HCT116 (cell line): ENCODE data around the gene MEF2B. TPM values are rescaled to one million over a fixed set of nuclear protein-coding genes. Genes with fewer than 3 reads are reported as not detected.

Experiments used
- ATAC-seq: fragments of 200-7000 bp; cut with Tn5 transposase; 2 replicates; pipeline ENCODE4 v1.9.1; 2020; ENCODE audit warnings: mild to moderate bottlenecking, moderate library complexity
- BruUV-seq: library from RNA; stranded (reverse); fragments of 400-500 nt; replicated peaks from 2 replicates; lab custom pipeline; 2021; lab: Mats Ljungman, UMichigan
- CTCF ChIA-PET: fragments of 300-600 bp; sonication (Branson Sonifier 250); formaldehyde crosslinking; loops from one replicate; lab custom pipeline; 2021; ENCODE audit warnings: antibody characterized with exemption; lab: Charles Lee
- POLR2A ChIA-PET: fragments of 300-600, 350-600 bp; sonication (Branson Sonifier 250); formaldehyde crosslinking; loops from one replicate; lab custom pipeline; 2021; ENCODE audit warnings: antibody characterized with exemption; lab: Charles Lee
- RAD21 ChIA-PET, 2 experiments: fragments of 300-600 bp; sonication (Branson Sonifier 250); formaldehyde crosslinking; loops; one replicate each; lab custom pipeline; 2023; ENCODE audit warnings: low total read pairs in 2 of 2; ENCODE audit not compliant: uncharacterized antibody in 2 of 2, unreplicated experiment in 2 of 2, low non-redundant PET in 1 of 2; lab: Charles Lee
- DNase-seq: peaks from one replicate; pipeline ENCODE4 v3.0.0-alpha.2; 2010; ENCODE audit warnings: low read depth, low spot score
- H2AFZ ChIP-seq: fragments of 200-600 bp; shearing (Covaris generic), sonication (generic); 2 replicates; pipeline ENCODE4 v1.6.1; 2017; ENCODE audit warnings: low read depth, mixed run types, mixed read lengths, antibody characterized with exemption, low read length; ENCODE audit not compliant: poor library complexity, severe bottlenecking
- H3K27ac ChIP-seq: 2 replicates; pipeline ENCODE4 v1.5.1; 2012; ENCODE audit warnings: low read depth, low read length
- H3K27me3 ChIP-seq: fragments of 200-600 bp; sonication (generic); 2 replicates; pipeline ENCODE4 v1.6.1; 2016; ENCODE audit warnings: mixed run types, low read length, mixed read lengths; ENCODE audit not compliant: insufficient read depth
- H3K36me3 ChIP-seq, 2 experiments: fragments of 200-500 bp in 1 of 2; fragments of 200-600 bp in 1 of 2; sonication (Bioruptor generic) in 1 of 2; sonication (generic) in 1 of 2; 2 replicates each; pipeline versions ENCODE4 v1.5.1 to v1.6.1; 2014 to 2016; ENCODE audit warnings: low read length in 2 of 2, inconsistent platforms in 1 of 2, mixed read lengths in 1 of 2, mixed run types in 1 of 2; ENCODE audit not compliant: insufficient read depth in 2 of 2, control insufficient read depth in 1 of 2
- H3K4me1 ChIP-seq, 2 experiments: fragments of 200-600 bp in 1 of 2; sonication (generic) in 1 of 2; 2 replicates each; pipeline versions ENCODE4 v1.5.1 to v1.6.1; 2012 to 2017; ENCODE audit warnings: low read length in 2 of 2, inconsistent platforms in 1 of 2, mild to moderate bottlenecking in 1 of 2, mixed read lengths in 1 of 2, mixed run types in 1 of 2, moderate library complexity in 1 of 2; ENCODE audit not compliant: insufficient read depth in 2 of 2, control insufficient read depth in 1 of 2
- H3K4me2 ChIP-seq: fragments of 200-600 bp; sonication (generic); 2 replicates; pipeline ENCODE4 v1.6.1; 2017; ENCODE audit warnings: mixed run types, low read length, mixed read lengths
- H3K4me3 ChIP-seq, 2 experiments: fragments of 200-600 bp in 1 of 2; sonication (generic) in 1 of 2; replicated peaks in 1 of 2; 2 replicates each; pipeline ENCODE4 v1.5.1; 2011 to 2016; ENCODE audit warnings: low read length in 2 of 2, control low read depth in 1 of 2, low read depth in 1 of 2, mild to moderate bottlenecking in 1 of 2, mixed read lengths in 1 of 2, mixed run types in 1 of 2
- H3K79me2 ChIP-seq: fragments of 200-600 bp; sonication (generic); 2 replicates; pipeline ENCODE4 v1.6.1; 2017; ENCODE audit warnings: mild to moderate bottlenecking, mixed run types, low read length, moderate library complexity, mixed read lengths; ENCODE audit not compliant: insufficient read depth
- H3K9ac ChIP-seq: fragments of 200-600 bp; sonication (generic); 2 replicates; pipeline ENCODE4 v1.6.1; 2016; ENCODE audit warnings: low read length, mixed read lengths
- H3K9me2 ChIP-seq: fragments of 200-600 bp; sonication (generic), shearing (Covaris generic); 2 replicates; pipeline ENCODE4 v1.6.1; 2017; ENCODE audit warnings: mixed run types, mild to moderate bottlenecking, moderate library complexity; ENCODE audit not compliant: insufficient read depth
- H3K9me3 ChIP-seq, 2 experiments: fragments of 200-500 bp in 1 of 2; fragments of 200-600 bp in 1 of 2; sonication (Bioruptor generic) in 1 of 2; sonication (generic) in 1 of 2; 2 replicates each; pipeline ENCODE4 v1.6.1; 2014 to 2017; ENCODE audit warnings: low read length in 2 of 2, mixed read lengths in 2 of 2, inconsistent platforms in 1 of 2, low read depth in 1 of 2, mild to moderate bottlenecking in 1 of 2, mixed run types in 1 of 2, moderate library complexity in 1 of 2; ENCODE audit not compliant: control insufficient read depth in 1 of 2, insufficient read depth in 1 of 2
- H4K20me1 ChIP-seq: fragments of 200-600 bp; sonication (generic), shearing (Covaris generic); 2 replicates; pipeline ENCODE4 v1.6.1; 2017; ENCODE audit warnings: mixed run types, mild to moderate bottlenecking, moderate library complexity; ENCODE audit not compliant: insufficient read depth
- CBX3 ChIP-seq: IDR thresholded peaks from 2 replicates; pipeline ENCODE4 v1.6.1; 2012; ENCODE audit warnings: low read depth
- CEBPB ChIP-seq: IDR thresholded peaks from 2 replicates; pipeline ENCODE4 v1.6.1; 2012; ENCODE audit warnings: low read depth
- EGR1 ChIP-seq: IDR thresholded peaks from 2 replicates; pipeline ENCODE4 v1.6.1; 2012; ENCODE audit warnings: low read depth
- ELF1 ChIP-seq: IDR thresholded peaks from 2 replicates; pipeline ENCODE4 v1.6.1; 2012; ENCODE audit warnings: low read depth, borderline replicate concordance
- EZH2 ChIP-seq: fragments of 200-600 bp; sonication (generic); IDR thresholded peaks from 2 replicates; pipeline ENCODE4 v1.6.1; 2017; ENCODE audit warnings: antibody characterized with exemption, mixed run types
- EZH2phosphoT487 ChIP-seq: fragments of 200-600 bp; IDR thresholded peaks from 2 replicates; pipeline ENCODE4 v1.6.1; 2018; ENCODE audit warnings: antibody characterized with exemption, borderline replicate concordance
- RAD21 ChIP-seq: IDR thresholded peaks from 2 replicates; pipeline ENCODE4 v1.6.1; 2012; ENCODE audit warnings: low read depth, mild to moderate bottlenecking
- SIN3A ChIP-seq: IDR thresholded peaks from 2 replicates; pipeline ENCODE4 v1.6.1; 2012; ENCODE audit warnings: low read depth
- SRF ChIP-seq: IDR thresholded peaks from 2 replicates; pipeline ENCODE4 v1.6.1; 2012; ENCODE audit warnings: low read depth
- TCF7L2 ChIP-seq: IDR thresholded peaks from 2 replicates; pipeline ENCODE4 v1.7.0; 2011; ENCODE audit warnings: borderline replicate concordance, inconsistent platforms; ENCODE audit not compliant: insufficient read depth, insufficient read length; ENCODE audit errors: extremely low read depth
- ZFX ChIP-seq: fragments of 450-650 bp; IDR thresholded peaks from 2 replicates; pipeline ENCODE4 v1.6.1; 2017
- ZNF274 ChIP-seq: fragments of 200-500 bp; sonication (Bioruptor generic); IDR thresholded peaks from 2 replicates; pipeline ENCODE4 v1.6.1; 2014; ENCODE audit warnings: mild to moderate bottlenecking, low read depth, low read length, inconsistent platforms
- intact Hi-C: fragments of 100-400 bp; cut with micrococcal nuclease; formaldehyde crosslinking; loops from 2 replicates; pipeline ENCODE4 v1.10.0; 2022
- total RNA-seq: library from RNA; stranded (reverse); gene quantifications from one replicate; pipeline ENCODE4 v1.2.1, GENCODE V29; 2021; ENCODE audit not compliant: unreplicated experiment
- TF ChIP-seq, protein P1 (sequence below), 3 experiments: fragments of 200-600 bp in 1 of 3; sonication (generic) in 1 of 3; IDR thresholded peaks in 2 of 3; conservative IDR thresholded peaks in 1 of 3; 2 replicates each; pipeline ENCODE4 v1.5.1; 2012 to 2017; ENCODE audit warnings: low read depth in 2 of 3, low read length in 2 of 3, antibody characterized with exemption in 1 of 3, borderline replicate concordance in 1 of 3, control low read depth in 1 of 3, mild to moderate bottlenecking in 1 of 3, mixed read lengths in 1 of 3, mixed run types in 1 of 3, moderate library complexity in 1 of 3; ENCODE audit not compliant: insufficient read depth in 1 of 3
- TF ChIP-seq, protein P2 (sequence below): IDR thresholded peaks from 2 replicates; pipeline ENCODE4 v1.6.1; 2011; ENCODE audit warnings: mild to moderate bottlenecking, low read length, moderate library complexity; ENCODE audit not compliant: insufficient replicate concordance; ENCODE audit errors: extremely low read depth
- TF ChIP-seq, protein P3 (sequence below): IDR thresholded peaks from 2 replicates; pipeline ENCODE4 v1.6.1; 2012

MEF2B gene
- total RNA-seq, 1 experiment from 2014 or later: 7.9 TPM

DNA sequence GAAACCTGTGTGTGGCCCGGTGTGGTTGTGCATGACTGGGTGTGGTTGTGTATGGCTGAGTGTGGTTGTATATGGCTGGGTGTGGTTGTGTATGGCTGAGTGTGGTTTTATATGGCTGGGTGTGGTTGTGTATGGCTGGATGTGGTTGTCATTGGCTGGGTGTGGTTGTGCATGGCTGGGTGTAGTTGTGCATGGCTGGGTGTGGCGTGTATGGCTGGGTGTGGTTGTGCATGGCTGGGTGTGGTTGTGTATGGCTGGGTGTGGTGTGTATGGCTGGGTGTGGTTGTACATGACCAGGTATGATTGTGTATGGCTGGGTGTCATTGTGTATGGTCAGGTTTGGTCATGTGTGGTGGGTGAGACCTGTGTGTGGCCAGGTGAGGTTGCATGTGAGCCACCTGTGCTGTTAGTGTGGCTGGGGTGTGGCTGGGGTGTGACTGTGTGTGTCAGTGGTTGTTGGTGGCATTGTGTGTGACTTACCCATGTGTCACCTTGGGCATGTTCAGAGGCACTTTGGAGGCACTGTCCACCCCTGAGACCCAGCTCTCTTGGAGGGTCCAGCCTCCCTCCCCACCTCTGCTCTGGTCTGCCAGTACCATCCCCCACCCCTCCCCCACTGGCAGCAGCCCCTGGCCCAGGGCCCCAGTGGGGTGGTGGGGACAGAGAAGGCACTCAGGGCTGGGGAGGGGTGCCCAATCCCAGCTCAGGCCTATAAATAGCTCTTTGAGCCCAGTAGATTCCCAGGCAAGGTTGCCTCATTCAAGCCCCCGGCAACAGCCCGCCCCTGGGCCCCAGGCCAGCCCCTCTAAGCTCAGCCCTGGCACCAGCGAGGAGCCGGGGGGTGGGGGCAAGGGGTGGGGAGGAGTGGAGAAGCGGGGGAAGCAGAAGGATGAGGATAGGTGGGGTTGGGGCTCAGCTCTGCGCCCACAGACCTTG is 37.8 kb upstream of the MEF2B start:
- no peak overlapping the region; the same call in 1 of the 2 replicates for H3K4me2 ChIP-seq
- no peak overlapping the region for H3K9ac ChIP-seq
- no peaks in the 10 kb centered on the region for H3K9me3 ChIP-seq
- no peak overlapping the region for H3K4me3 ChIP-seq
- no peaks in the 10 kb centered on the region for H3K36me3 ChIP-seq
- peaks cover 2 to 21% of the 10 kb centered on the region in 2 experiments; a peak in 3 of 4 replicates for H3K4me1 ChIP-seq
- BruUV-seq: no TSS peak
- no peaks in the 10 kb centered on the region for H3K9me2 ChIP-seq
- no peaks in the 10 kb centered on the region for H4K20me1 ChIP-seq
- ChIA-PET POLR2A (no interaction called here), CTCF (no interaction called here)
- H3K27ac ChIP-seq: no peak overlapping the region
- H2AFZ ChIP-seq: no peak overlapping the region
- TF ChIP-seq ZNF274 (no peak), TCF7L2 (no peak), CEBPB (no peak), SRF (no peak), EZH2phosphoT487 (no peak), EGR1 (no peak), EZH2 (no peak), RAD21 (no peak), ZFX (no peak), SIN3A (no peak), CBX3 (no peak), ELF1 (no peak)
- TF ChIP-seq, protein P1, sequence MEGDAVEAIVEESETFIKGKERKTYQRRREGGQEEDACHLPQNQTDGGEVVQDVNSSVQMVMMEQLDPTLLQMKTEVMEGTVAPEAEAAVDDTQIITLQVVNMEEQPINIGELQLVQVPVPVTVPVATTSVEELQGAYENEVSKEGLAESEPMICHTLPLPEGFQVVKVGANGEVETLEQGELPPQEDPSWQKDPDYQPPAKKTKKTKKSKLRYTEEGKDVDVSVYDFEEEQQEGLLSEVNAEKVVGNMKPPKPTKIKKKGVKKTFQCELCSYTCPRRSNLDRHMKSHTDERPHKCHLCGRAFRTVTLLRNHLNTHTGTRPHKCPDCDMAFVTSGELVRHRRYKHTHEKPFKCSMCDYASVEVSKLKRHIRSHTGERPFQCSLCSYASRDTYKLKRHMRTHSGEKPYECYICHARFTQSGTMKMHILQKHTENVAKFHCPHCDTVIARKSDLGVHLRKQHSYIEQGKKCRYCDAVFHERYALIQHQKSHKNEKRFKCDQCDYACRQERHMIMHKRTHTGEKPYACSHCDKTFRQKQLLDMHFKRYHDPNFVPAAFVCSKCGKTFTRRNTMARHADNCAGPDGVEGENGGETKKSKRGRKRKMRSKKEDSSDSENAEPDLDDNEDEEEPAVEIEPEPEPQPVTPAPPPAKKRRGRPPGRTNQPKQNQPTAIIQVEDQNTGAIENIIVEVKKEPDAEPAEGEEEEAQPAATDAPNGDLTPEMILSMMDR (IDR thresholded peaks at IDR 0.05 in 2 of 3, conservative IDR thresholded peaks at IDR 0.05 in 1 of 3; ENCODE audit: borderline replicate concordance in 1 of 3, insufficient read depth in 1 of 3, low read depth in 2 of 3, low read length in 2 of 3): no peak
- TF ChIP-seq, protein P2, sequence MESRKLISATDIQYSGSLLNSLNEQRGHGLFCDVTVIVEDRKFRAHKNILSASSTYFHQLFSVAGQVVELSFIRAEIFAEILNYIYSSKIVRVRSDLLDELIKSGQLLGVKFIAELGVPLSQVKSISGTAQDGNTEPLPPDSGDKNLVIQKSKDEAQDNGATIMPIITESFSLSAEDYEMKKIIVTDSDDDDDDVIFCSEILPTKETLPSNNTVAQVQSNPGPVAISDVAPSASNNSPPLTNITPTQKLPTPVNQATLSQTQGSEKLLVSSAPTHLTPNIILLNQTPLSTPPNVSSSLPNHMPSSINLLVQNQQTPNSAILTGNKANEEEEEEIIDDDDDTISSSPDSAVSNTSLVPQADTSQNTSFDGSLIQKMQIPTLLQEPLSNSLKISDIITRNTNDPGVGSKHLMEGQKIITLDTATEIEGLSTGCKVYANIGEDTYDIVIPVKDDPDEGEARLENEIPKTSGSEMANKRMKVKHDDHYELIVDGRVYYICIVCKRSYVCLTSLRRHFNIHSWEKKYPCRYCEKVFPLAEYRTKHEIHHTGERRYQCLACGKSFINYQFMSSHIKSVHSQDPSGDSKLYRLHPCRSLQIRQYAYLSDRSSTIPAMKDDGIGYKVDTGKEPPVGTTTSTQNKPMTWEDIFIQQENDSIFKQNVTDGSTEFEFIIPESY: no peak
- TF ChIP-seq, protein P3, sequence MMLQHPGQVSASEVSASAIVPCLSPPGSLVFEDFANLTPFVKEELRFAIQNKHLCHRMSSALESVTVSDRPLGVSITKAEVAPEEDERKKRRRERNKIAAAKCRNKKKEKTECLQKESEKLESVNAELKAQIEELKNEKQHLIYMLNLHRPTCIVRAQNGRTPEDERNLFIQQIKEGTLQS: no peak
- TF ChIP-seq, all 23 proteins: peak for 0
- RAD21 ChIA-PET: interaction anchor here in 1 of 2 experiments (0.6 kb wide), 1 partner anchor 33 kb away, joined by 4 read pairs; no protein-coding TSS in a partner anchor
- ATAC-seq: no peak
- DNase-seq: no peak
- intact Hi-C loops: no loop called here
- H3K79me2 ChIP-seq: peaks cover 2% of the 10 kb centered on the region
- H3K27me3 ChIP-seq: no peaks in the 10 kb centered on the region
